Ramos (cell line): ENCODE measurements around the gene BSDC1.
"Not testable (repeated sequence)": the region's sequence is repeated elsewhere in the genome, so short reads cannot be mapped to it uniquely, and the experiment has no call there.

ENCODE experiments used
- in situ Hi-C: fragments of 300-500 bp; cut with MboI; formaldehyde crosslinking; loops from one replicate; pipeline ENCODE4 v1.14.3; 2022; ENCODE audit warnings: low sequenced_read_pairs; ENCODE audit not compliant: unreplicated experiment

BSDC1 gene

GRCh38 chr1:32396524-32396923 is 2.3 kb upstream of the BSDC1 start:
- in situ Hi-C loops = not testable (repeated sequence)

GRCh38 chr1:32394890-32395432 is 720 bp upstream of the BSDC1 start:
- in situ Hi-C loops = no loop called here

- in situ Hi-C loops = no loop called here
Observed at GRCh38 chr1:32393832-32394140, 455 bp downstream of the BSDC1 start.

GRCh38 chr1:32393136-32393535 is 1.1 kb downstream of the BSDC1 start:
- in situ Hi-C loops = no loop called here

- in situ Hi-C loops = no loop called here
Observed at GRCh38 chr1:32392325-32392724, 1.9 kb downstream of the BSDC1 start.

GRCh38 chr1:32390904-32391870 is 3.1 kb downstream of the BSDC1 start:
- in situ Hi-C loops = no loop called here

GRCh38 chr1:32388641-32389040 is 5.6 kb downstream of the BSDC1 start:
- in situ Hi-C loops = no loop called here

- in situ Hi-C loops = no loop called here
Observed at GRCh38 chr1:32386676-32387392, 7.4 kb downstream of the BSDC1 start.

- in situ Hi-C loops = no loop called here
Observed at GRCh38 chr1:32380057-32380456, 14.2 kb downstream of the BSDC1 start.

- in situ Hi-C loops = no loop called here
Observed at GRCh38 chr1:32377541-32378220, 16.6 kb downstream of the BSDC1 start.

- in situ Hi-C loops = no loop called here
Observed at GRCh38 chr1:32376199-32376598, 18.0 kb downstream of the BSDC1 start.

GRCh38 chr1:32373996-32374592 is 20.1 kb downstream of the BSDC1 start:
- in situ Hi-C loops = no loop called here

- in situ Hi-C loops = no loop called here
Observed at GRCh38 chr1:32372149-32372756, 22.0 kb downstream of the BSDC1 start.

- in situ Hi-C loops = no loop called here
Observed at GRCh38 chr1:32367912-32368635, 26.2 kb downstream of the BSDC1 start.

- in situ Hi-C loops = no loop called here
Observed at GRCh38 chr1:32365445-32365844, 28.8 kb downstream of the BSDC1 start.

- in situ Hi-C loops = no loop called here
Observed at GRCh38 chr1:32364836-32365235, 29.4 kb downstream of the BSDC1 start.

GRCh38 chr1:32363713-32364112 is 30.5 kb downstream of the BSDC1 start:
- in situ Hi-C loops = no loop called here

GRCh38 chr1:32362474-32363313 is 31.5 kb downstream of the BSDC1 start, which contains the start of the genes FAM229A and TSSK3:
FAM229A (minus strand) TSS chr1:32362485; CDS start chr1:32362091, 394 bp downstream.
TSSK3 (plus strand) TSS chr1:32362539; CDS start chr1:32362702, 163 bp downstream.
- in situ Hi-C loops = no loop called here
